SK-N-MC (cell line): ENCODE results near the gene CD34.

Experiments
- EZH2 ChIP-seq: fragments of 200-600 bp; sonication (generic); IDR thresholded peaks from one replicate; pipeline ENCODE4 v1.6.1; 2017; ENCODE audit warnings: antibody characterized with exemption
- FOXP2 ChIP-seq: optimal IDR thresholded peaks from 2 replicates; pipeline ENCODE3; 2011; ENCODE audit warnings: mild to moderate bottlenecking, moderate library complexity; ENCODE audit not compliant: insufficient read depth; ENCODE audit errors: extremely low read length, control extremely low read depth
- POLR2AphosphoS5 ChIP-seq: IDR thresholded peaks from 2 replicates; pipeline ENCODE4 v1.6.1; 2012; ENCODE audit warnings: mild to moderate bottlenecking, low read depth, low read length, borderline replicate concordance

- no peak for TF ChIP-seq POLR2AphosphoS5
- TF ChIP-seq EZH2 = no peak
- no peak for TF ChIP-seq FOXP2
Measured at GRCh38 chr1:207954104-207954503, 43.2 kb upstream of the CD34 start.
